Measurements from ENCODE around the gene HDGFL3.
"Not testable (repeated sequence)": the region's sequence is repeated elsewhere in the genome, so short reads cannot be mapped to it uniquely, and the experiment has no call there.

GRCh38 chr15:83091965-83092308 is 115.7 kb downstream of the HDGFL3 start:
- not testable (repeated sequence) for TF ChIP-seq SIN3A (IDR thresholded peaks at IDR 0.05; ENCODE audit: borderline replicate concordance, insufficient read depth, low read depth, low read length); CTCF (IDR thresholded peaks at IDR 0.05); TCF7L2 (IDR thresholded peaks at IDR 0.05; ENCODE audit: low read depth, low read length)

Data from Panc1 (cell line).